SW480 (cell line): Measurements from ENCODE around the gene PAM16.
"Not testable (repeated sequence)": the region's sequence is repeated elsewhere in the genome, so short reads cannot be mapped to it uniquely, and the experiment has no call there.

Experiments
- DNase-seq: peaks from one replicate; pipeline ENCODE4 v3.0.0-alpha.2; 2016; ENCODE audit warnings: low spot score

PAM16 gene

DNA sequence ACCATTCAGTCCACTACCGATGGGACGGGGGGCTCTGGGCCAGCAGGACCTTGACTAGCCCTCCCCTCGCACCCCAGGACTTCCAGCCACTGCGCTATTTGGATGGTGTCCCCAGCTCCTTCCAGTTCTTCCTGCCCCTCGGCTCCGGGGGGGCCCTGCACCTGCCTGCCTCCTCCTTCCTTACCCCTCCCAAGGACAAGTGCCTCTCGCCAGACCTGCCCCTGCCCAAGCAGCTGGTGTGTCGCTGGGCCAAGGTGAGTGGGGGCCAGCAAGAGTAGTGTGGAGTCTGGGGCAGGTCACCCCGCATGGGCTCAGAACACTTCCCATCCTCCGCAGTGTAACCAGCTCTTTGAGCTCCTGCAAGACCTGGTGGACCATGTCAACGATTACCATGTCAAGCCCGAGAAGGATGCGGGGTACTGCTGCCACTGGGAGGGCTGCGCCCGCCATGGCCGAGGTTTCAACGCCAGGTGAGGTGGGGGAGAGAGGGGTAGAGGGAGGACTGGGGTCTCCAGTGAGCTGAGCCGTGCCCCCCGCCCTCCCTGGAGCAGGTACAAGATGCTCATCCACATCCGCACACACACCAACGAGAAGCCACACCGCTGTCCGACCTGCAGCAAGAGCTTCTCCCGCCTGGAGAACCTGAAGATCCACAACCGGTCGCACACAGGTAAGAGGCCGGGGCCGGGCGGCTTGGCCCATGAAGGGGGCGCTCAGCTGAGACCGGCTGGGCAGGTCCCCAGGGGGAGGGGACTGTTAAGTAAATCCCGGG lies 16.2 kb downstream of the PAM16 start:
- DNase-seq = no peak

DNA sequence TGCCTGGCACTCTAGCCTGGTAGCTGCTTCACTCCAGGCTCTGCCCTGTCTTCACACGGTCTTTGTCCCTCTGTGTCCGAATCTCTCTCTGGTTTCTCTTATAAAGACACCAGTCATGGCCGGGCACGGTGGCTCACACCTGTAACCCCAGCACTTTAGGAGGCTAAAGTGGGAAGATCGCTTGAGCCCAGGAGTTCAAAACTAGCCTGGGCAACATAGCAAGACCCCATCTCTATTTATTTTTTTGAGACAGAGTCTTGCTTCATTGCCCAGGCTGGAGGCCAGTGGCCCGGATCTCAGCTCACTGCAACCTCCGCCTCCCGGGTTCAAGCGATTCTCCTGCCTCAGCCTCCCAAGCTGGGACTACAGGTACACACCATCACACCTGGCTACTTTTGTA lies 17.4 kb downstream of the PAM16 start:
- not testable (repeated sequence) for DNase-seq

DNA sequence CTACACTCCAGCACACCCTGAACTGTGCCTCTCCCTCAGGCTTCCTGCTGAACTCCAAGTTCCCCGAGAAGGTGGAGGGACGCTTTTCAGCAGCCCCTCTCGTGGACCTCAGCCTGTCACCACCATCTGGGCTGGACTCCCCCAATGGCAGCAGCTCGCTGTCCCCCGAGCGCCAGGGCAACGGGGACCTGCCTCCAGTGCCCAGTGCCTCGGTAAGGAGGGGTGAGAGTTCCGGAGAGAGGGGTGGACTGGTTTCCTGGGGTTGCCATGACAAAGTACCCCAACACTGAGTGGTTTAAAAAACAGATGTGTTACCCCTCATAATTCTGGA lies 17.8 kb downstream of the PAM16 start:
- no peak for DNase-seq

DNA sequence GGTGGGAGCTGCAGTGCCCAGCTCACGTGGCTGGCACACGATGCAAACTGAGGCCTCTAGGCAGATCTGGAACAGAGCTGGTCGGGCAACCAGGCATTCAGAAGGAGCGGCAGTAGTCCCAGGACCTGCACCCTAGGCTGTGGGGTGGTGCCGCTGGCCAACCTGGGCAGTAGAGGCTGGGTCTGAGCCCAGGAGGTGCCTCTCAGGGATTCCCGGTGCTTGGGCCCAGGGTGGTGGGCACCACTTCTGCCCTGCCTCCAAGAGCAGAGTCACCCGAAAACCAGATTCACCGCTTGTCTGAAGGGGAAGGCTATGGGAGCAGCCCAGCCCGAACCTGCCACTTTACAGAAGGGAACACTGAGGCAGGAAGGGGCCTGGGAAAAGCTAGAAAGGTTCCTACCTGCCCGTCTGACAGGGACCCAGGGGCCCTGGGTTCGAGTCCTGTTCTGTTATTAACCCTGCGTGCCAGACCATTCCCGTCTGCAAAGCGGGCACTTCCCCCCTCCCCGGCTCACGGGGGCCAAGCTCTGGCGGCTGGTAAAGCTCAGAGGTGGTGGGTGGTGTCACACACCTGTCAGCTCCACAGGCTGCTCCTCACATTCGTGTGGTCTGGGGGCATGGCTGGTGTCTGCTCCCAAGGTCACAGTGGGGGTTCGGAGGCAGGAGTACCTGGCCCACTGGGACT lies 18.4 kb downstream of the PAM16 start:
- no peak for DNase-seq

DNA sequence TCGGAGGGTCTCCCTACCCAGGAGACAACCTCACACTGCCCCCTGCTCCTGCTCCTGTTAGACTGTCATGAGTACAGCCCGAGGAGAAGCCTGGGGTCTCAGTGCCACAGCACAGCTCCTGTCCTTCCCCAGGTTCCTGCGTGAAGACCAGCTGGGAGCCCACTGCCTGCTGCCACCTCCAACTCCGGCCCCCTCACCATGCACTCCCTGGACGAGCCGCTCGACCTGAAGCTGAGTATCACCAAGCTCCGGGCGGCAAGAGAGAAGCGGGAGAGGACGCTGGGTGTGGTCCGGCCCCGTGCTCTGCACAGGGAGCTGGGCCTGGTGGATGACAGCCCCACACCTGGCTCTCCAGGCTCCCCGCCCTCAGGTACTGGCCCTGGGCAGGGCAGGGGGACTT lies 19.0 kb downstream of the PAM16 start:
- no peak for DNase-seq

DNA sequence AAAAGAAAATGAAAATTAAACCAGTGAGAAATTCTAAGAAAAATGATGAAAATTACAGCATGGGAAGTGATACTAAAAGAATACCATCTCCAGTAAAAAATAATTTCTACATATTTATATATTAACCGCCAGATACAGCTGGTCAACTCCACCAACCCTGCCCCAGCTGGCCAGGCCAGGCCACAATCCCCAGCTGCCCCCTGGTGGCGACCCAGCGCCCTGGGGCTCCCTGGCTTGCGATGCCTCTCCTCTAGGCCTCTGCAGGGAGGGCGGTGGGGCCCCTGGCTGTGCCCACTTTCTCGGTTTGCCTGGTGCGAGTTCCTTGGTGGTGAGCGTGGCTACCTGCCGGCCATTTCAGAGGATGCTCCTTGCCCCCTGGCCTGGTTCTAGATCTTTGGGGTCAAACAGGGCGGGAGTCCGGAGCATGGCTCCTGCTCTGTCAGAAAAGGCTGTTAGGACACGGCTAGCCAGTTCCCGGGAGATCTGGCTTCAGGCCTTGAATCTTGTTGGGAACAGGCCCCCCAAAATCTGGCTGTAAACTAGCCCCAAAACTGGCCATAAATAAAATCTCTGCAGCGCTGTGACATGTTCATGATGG lies 20.7 kb downstream of the PAM16 start:
- DNase-seq = no peak

DNA sequence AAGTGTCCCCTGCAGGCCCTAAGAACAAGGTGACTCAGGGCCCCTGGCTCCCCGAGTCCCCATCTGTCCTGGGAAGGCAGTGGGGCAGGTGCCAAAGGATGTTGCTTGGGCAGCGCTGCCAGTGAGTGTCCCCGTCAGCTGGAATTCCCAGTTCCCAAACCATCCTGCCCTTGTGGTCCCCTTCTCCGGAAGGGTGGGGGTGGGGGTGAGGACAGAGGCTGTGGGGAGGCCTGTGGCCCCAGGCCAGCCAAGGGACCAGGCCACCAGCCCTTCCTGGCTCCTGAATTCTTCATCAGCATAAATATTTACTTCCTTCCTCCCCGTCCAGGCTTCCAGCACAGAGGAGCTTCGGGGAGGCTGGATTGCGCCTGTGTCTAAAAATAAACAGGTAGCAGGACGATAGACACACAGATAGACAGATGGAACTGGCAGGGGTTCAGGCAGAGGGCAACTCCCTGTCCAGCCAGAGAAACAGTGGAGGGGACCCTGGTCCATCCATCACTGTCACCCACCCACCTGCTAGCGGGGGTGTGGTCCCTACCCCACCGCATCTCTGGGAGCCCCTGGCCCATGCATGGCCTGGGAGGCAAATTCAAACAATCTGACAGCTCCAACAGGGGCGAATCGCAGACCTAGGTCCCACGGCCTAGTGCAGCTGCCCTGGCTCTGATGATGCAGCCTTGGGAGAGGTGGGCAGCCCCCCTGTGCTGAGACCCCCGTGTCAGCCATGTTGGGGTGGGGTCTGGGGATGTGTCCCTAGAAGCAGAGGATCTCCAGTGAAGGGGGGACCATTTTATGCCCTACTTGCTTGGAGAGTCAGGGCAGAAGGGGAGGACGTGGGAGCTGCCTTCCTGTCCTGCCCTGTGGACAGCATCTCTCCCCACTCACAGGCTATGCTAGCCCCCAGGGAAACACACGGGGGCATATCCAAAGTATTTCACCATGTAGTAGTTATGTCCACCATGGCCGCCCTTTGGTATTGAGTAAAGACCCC lies 22.0 kb downstream of the PAM16 start:
- no peak for DNase-seq

DNA sequence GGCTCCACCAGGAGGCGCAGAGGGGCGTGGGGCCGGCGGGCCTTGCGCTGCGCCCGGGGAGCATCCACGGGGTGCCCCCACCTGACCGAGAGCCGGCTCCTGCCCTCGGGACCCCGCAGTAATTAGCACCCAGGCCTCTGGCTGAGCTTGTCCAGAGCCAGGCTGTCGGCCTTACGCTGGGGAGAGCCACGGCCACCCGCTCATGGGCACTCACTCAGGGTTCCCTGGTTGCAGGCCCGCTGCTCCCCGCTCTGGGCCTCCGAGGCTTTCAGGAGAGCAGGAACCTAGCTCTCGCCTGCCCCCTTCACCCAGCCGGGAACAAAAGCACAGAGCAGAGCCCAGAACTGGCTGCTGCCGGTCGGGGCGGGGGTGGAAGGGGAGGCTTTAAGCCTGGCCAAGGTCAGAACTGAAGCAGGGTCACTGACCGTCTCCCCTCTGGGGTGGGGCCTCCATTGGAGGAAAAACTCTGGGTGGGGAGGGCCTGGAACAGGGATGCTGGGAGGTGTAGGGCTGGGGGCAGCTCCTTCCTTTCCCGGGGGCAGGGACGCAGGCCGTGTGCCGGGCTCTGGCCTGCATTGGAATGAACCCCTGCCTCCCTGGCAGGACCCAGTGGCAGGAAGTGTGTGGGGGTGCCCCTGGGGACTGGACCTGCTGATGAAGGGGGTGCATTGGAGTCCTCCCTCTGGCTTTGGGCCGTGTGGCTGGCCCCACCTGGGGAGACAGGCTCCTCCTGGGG lies 22.9 kb downstream of the PAM16 start:
- DNase-seq = peak; percentile 81

DNA sequence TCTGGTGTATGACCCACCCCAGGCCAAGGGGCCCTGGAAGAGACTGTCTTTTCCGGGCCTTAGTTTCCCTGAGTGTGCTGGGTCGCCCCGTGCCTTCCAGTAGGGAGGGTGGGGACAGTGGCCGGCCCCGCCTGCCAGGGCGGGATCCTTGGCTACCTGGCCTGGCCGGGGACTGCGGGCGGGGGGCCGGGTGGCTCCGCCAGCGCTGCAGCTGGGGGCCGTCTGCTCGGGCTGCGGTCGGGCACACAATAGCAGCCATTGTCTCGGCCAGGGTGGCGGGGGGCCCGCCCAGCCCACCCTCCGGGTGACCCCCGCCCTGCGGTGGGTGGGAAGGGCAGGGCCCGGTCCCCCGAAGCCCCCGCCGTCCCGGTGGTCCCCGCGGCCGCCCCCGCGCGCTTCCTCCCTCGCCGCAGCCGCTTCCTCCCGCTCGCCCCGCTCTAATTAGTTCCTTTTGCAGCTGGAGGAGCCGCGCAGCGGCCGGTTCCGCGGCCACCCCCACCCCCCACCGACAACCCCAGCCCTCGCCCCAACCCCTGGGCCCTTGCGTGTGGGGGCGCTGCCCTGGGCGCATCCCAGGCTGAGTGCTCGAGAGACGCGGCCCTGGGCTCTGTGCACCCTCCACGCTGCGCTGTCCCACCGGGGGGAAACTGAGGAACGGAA lies 23.6 kb downstream of the PAM16 start:
- DNase-seq = no peak

DNA sequence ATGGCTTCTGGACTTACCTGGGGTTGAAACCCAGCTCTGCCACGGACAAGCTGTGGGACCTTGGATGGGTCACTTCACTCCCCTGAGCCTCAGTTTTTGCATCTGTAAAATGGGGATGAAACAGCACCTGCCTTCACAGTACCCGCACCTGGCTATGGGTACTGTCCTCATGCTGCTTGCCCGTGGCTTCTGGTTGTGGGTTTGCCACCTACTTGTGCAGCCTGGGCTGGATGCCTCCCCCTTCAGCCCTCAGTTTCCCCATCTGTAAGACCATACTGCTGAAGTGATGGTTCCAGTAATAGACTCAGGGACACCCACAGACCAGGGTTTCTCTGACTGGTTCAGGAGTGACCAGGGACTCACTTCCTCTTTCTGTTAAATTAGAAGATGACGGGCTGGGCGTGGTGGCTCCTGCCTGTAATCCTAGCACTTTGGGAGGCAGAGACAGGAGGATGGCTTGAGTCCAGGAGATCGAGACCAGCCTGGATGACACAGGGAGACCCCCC lies 25.8 kb downstream of the PAM16 start:
- DNase-seq = no peak

DNA sequence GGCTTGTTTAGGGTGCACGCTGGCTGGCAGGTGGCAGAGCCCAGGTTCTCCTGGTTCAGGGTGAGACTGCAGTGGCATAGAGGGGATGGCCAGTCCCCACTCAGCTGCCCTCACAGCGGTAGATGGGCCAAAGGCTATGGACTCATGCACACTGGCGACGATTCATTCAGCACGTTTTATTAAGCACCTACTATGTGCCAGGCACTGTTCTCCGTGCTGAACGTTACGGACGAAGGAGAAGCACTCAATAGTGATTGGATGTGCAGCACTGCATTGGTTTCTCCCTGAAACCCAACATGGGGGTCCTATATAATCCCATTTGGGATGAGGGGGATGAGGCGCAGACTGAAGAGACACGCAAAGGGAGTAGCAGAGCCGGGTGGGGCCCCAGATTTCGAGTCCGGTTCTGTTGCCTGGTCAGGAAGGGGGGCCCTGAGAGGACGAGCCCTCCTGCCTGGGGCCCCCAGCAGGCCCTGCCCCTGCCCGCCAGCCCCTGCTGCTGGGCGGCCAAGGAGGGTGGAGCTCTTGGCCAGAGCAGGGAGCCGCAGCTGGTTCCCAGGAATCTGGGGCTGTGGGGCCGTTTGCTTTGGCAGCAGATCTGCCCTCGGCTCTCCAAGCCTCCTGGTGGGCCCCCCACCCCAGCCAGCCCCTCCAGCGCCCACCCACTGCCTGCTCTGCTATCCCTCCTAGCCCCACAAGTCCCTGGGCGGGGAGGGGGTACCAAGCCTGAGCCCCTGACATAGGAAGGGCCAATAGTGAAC lies 26.4 kb downstream of the PAM16 start:
- DNase-seq = no peak

DNA sequence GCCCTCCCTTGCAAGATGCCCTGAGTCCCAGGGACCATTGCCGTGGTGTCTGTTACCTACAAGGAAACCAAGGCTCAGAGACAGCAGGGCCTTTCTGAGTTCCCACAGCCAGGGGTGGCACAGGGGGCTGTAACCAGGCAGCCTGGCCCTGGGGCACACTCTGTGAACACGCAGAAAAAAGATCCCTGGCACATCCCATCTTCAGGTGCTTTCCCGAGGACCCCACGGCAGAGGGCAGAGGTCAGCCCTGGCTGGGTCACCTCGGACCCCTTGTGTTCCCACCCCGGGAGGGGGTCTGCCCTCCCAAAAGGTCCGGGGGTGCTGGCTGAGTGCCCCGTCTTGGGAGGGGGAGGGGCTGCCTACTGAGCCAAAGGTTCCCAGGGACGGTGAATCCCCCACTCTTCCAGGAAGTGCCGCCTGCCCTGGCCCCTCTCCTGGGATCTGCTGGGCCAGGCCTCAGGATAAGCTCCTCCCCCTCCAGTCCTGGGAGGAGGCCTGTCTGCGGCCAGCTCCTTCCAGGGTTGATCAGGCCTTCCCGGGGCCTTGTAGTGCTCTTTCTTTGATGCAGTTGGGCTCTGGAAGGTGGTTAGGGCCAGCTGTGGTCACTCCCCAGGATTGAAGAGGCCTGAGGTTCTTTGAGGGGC lies 27.2 kb downstream of the PAM16 start:
- DNase-seq = no peak

DNA sequence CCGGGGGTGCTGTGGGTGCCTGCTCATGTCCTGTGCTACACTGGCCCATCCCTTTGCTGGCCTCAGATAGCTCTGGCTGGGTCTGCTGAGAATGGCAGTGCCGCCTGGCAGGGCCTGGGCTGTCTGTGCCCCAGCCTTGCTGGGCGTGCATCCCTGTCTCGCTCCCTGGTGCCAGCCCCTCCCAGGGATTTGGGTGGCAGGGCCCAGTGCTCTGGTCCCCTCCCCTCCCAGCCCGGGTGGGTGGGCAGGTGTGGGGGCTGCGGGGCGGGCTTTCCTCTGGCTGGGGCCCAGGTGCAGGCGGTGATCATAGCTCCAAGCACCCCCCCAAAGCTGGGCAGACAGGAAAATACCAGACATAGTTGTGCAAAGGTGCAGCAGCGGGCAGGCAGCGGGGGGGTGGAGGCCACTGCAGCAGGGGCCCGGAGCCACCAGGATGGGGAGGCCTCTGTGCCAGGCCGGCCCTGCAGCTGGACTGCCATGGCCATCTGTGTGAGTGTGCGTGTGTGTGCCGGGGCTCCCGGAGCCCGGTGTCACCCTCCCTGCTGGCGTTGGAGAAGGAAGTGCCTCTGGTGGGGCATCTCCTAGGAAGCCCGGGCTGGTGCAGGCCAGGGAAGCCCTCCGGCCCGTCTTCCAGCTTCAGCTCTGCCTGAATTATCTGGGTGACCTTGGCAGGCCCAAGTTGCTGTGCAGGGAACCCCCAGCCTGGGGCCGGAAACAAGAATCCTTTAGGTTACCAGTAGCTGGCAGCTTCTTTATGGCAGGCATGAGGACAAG lies 27.9 kb downstream of the PAM16 start:
- DNase-seq = peak; percentile 34

DNA sequence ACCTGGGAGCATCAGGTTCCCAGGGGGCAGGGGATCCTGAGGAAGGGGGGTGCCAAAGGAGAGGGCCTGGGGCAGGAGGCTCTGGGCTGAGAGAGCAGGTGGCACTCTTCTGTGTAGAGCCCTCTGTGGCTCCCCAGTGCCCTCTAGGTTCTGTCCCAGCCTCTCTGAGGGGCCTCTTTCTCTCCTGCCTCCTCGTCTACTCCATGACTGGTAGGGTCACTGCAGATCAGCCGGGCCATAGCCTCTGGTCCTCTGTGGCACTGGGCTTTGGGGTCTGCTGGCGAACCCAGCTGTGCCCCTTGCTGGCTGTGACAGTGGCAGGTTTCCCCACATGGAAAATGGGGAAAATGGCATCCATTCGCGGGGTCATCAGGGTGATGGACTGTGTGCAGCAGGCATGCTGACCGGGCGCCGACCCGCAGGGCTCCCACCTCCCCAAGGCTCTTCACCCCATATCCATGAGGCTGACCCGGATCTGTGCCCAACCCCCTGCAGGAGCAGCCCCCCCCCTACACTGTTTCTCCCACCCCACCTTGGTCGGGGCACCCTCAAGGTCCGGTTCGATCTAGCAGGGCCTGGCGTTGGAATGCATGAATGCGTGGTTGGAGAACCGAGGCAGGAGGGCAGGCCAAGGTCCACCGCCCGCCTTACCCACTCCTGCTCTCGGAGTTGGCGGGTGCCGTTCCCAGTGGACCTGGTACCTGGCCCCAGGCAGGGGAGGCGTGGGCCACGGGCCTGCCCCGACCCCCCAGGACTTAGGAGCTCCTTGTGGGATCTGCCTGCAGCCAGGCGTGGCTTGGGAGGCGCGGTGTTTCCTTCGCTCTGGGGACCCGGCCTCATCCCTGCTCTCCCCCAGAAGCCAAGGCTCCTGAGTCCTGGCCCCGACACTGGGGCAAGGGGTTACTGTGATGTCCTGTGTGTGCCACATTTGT lies 28.7 kb downstream of the PAM16 start:
- DNase-seq = no peak

DNA sequence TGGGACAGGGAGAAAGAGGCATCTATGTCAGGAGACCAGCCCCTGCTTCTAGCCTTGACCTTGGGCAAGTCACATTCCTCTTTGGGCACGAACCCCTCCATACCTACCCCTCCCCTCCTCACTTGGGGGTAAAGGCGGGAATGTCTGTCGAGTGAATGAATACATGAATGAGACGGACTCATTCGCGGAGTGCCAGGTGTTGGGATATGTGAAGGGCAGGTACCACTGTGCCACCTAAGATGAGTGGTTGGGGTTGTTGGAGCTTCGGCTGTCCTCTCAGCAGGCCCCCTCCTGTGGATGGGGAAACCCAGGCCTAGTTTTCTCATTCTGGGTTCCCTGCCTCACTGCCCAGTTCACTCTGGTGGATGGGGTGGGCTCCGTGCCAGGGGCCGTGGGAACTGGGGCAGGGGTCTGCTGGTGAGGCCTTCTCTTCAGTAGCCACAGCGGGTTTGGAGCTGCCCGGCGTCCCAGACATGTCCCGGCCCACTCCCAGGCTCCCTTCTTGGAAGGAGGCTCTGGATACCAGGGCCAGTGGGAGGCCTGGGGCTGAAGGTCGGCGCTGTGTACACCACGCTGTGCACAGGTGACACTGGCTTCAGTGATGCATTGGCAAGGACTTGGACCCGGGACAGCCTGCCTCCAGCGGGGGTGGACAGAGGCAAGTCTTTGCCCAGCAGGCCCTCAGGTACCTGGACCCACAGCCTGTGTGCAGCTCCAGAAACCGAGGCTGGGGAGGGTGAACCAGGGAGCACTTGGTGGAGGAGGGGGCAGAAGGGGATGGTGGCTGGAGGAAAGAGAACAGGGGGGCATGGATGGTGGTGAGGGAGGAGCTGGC lies 29.6 kb downstream of the PAM16 start:
- no peak for DNase-seq

DNA sequence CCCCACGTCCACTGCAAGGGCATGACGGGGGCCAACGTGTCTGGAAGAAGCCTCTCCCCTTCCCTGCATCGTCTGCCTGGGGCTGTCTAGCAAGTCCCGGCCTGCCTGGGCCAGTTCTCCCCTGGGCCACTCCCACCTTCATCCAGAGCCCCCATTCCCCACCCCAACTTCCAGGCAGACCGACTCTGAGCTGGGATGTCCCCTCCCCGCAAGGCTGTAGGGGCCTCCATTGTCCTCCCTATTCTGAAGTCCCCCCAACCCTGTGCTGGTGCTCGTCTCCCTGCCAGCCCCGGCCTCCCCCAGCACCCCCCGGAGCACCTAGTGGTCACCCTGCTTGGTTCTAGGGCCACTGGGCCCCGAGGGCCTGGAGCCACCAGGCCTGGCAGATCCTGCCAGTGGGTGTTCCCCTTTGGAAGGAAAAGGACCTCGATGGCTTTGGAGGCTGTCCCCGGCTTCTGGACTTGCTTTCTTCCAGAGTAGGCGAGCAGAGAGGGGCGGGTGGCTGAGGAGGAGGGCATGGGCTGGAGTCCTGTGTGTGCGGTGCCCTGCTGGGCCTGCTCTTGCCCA lies 30.5 kb downstream of the PAM16 start:
- no peak for DNase-seq
